Mesodermal cell (in vitro differentiated cells): Measurements from ENCODE around the gene TMEM59L.

Experiments
- H3K27ac ChIP-seq: 2 replicates; pipeline ENCODE4 v1.7.0; 2013; ENCODE audit warnings: mild to moderate bottlenecking, low read depth, low read length, moderate library complexity; ENCODE audit not compliant: severe bottlenecking
- H3K36me3 ChIP-seq: 2 replicates; pipeline ENCODE4 v1.7.1; 2013; ENCODE audit warnings: mild to moderate bottlenecking, low read length, moderate library complexity; ENCODE audit not compliant: control insufficient read depth, insufficient read depth
- H3K4me1 ChIP-seq: one replicate; pipeline ENCODE4 v1.7.1; 2013; ENCODE audit warnings: mild to moderate bottlenecking, low read length; ENCODE audit not compliant: insufficient read depth, control insufficient read depth, poor library complexity, severe bottlenecking
- H3K4me3 ChIP-seq: 2 replicates; pipeline ENCODE4 v1.7.0; 2013; ENCODE audit warnings: low read length, control low read depth, mild to moderate bottlenecking; ENCODE audit not compliant: insufficient read depth, poor library complexity, severe bottlenecking; ENCODE audit errors: extremely low read depth
- H3K9me3 ChIP-seq: 2 replicates; pipeline ENCODE4 v1.7.1; 2013; ENCODE audit warnings: mild to moderate bottlenecking, low read length, moderate library complexity; ENCODE audit not compliant: control insufficient read depth
- WGBS, 2 experiments: methylation state at CpG; one replicate each; pipeline ENCODE4 v1.1.5; 2013; ENCODE audit warnings: missing lambda C conversion rate in 2 of 2; ENCODE audit not compliant: insufficient coverage in 2 of 2; 5-methylcytosine and 5-hydroxymethylcytosine counted together

The TMEM59L gene

GRCh38 chr19:18662972-18663732, 50.5 kb downstream of the TMEM59L start:
- Histone ChIP-seq H3K9me3 (no peaks in the 10 kb centered on the region), H3K4me1 (peaks cover 59% of the 10 kb centered on the region), H3K4me3 (no peak overlapping the region), H3K27ac (peak overlapping the region; percentile 5), H3K36me3 (peaks cover 13% of the 10 kb centered on the region)
- WGBS, 2 experiments, result 72 to 78% methylated on average over 12 to 14 of the region's 15 CpGs

GRCh38 chr19:18663940-18664530, 51.4 kb downstream of the TMEM59L start:
- no peaks in the 10 kb centered on the region for H3K9me3 ChIP-seq
- WGBS, 2 experiments, result 87 to 96% methylated on average over 8 to 11 of the region's 14 CpGs
- H3K4me3 ChIP-seq, result no peak overlapping the region
- H3K36me3 ChIP-seq, result peaks cover 22% of the 10 kb centered on the region
- peaks cover 50% of the 10 kb centered on the region for H3K4me1 ChIP-seq
- H3K27ac ChIP-seq, result no peak overlapping the region

GRCh38 chr19:18665771-18666202, 53.1 kb downstream of the TMEM59L start:
- peaks cover 40% of the 10 kb centered on the region for H3K4me1 ChIP-seq
- H3K36me3 ChIP-seq, result peaks cover 25% of the 10 kb centered on the region
- WGBS, 2 experiments, result 95 to 96% methylated on average over 22 of the region's 22 CpGs
- no peak overlapping the region for H3K4me3 ChIP-seq
- no peak overlapping the region for H3K27ac ChIP-seq
- H3K9me3 ChIP-seq, result no peaks in the 10 kb centered on the region

GRCh38 chr19:18666317-18666716, 53.6 kb downstream of the TMEM59L start:
- Histone ChIP-seq H3K4me1 (peaks cover 35% of the 10 kb centered on the region), H3K36me3 (peaks cover 25% of the 10 kb centered on the region), H3K27ac (no peak overlapping the region), H3K4me3 (no peak overlapping the region), H3K9me3 (no peaks in the 10 kb centered on the region)
- 86 to 89% methylated on average over 10 to 12 of the region's 12 CpGs for WGBS, 2 experiments

GRCh38 chr19:18666784-18667183, 54.1 kb downstream of the TMEM59L start:
- Histone ChIP-seq H3K27ac (no peak overlapping the region), H3K4me3 (no peak overlapping the region), H3K36me3 (peaks cover 23% of the 10 kb centered on the region), H3K4me1 (peaks cover 30% of the 10 kb centered on the region), H3K9me3 (no peaks in the 10 kb centered on the region)
- 93 to 98% methylated on average over 5 of the region's 5 CpGs for WGBS, 2 experiments

- Histone ChIP-seq H3K4me3 (no peak overlapping the region), H3K27ac (no peak overlapping the region), H3K9me3 (no peaks in the 10 kb centered on the region), H3K4me1 (peaks cover 28% of the 10 kb centered on the region), H3K36me3 (peaks cover 19% of the 10 kb centered on the region)
- WGBS, 2 experiments, result 96% methylated on average over 55 of the region's 55 CpGs
Measured at GRCh38 chr19:18667531-18668251, 55.0 kb downstream of the TMEM59L start.

GRCh38 chr19:18668252-18668631, 55.6 kb downstream of the TMEM59L start:
- peaks cover 19% of the 10 kb centered on the region for H3K36me3 ChIP-seq
- H3K9me3 ChIP-seq, result no peaks in the 10 kb centered on the region

GRCh38 chr19:18668744-18669523, 56.3 kb downstream of the TMEM59L start:
- Histone ChIP-seq H3K27ac (no peak overlapping the region), H3K9me3 (no peaks in the 10 kb centered on the region), H3K4me3 (no peak overlapping the region), H3K36me3 (peaks cover 19% of the 10 kb centered on the region), H3K4me1 (peaks cover 16% of the 10 kb centered on the region)
- WGBS, 2 experiments, result 95 to 96% methylated on average over 58 of the region's 58 CpGs

More at GRCh38 chr19:18668252-18668631, 55.6 kb downstream of the TMEM59L start:
- Histone ChIP-seq H3K27ac (no peak overlapping the region), H3K4me3 (no peak overlapping the region), H3K4me1 (peaks cover 22% of the 10 kb centered on the region)
- 97 to 98% methylated on average over 36 to 38 of the region's 38 CpGs for WGBS, 2 experiments

- 80 to 90% methylated on average over 3 to 11 of the region's 12 CpGs for WGBS, 2 experiments
- Histone ChIP-seq H3K4me1 (peaks cover 11% of the 10 kb centered on the region), H3K4me3 (no peak overlapping the region), H3K36me3 (peaks cover 19% of the 10 kb centered on the region), H3K9me3 (no peaks in the 10 kb centered on the region), H3K27ac (no peak overlapping the region)
Measured at GRCh38 chr19:18669524-18669817, 56.8 kb downstream of the TMEM59L start.

- Histone ChIP-seq H3K4me3 (no peak overlapping the region), H3K9me3 (no peaks in the 10 kb centered on the region), H3K4me1 (peaks cover 11% of the 10 kb centered on the region), H3K27ac (no peak overlapping the region), H3K36me3 (peaks cover 19% of the 10 kb centered on the region)
- 89 to 92% methylated on average over 8 to 11 of the region's 11 CpGs for WGBS, 2 experiments
Measured at GRCh38 chr19:18669883-18670282, 57.2 kb downstream of the TMEM59L start.
